SKM-1 (cell line): ENCODE data around the gene LIAS.
"Not testable (repeated sequence)": the region's sequence is repeated elsewhere in the genome, so short reads cannot be mapped to it uniquely, and the experiment has no call there.

Experiments
- DNase-seq: peaks from one replicate; lab custom pipeline; 2025; ENCODE audit not compliant: unreplicated experiment; lab: John Stamatoyannopoulos, UW

The LIAS gene

DNA sequence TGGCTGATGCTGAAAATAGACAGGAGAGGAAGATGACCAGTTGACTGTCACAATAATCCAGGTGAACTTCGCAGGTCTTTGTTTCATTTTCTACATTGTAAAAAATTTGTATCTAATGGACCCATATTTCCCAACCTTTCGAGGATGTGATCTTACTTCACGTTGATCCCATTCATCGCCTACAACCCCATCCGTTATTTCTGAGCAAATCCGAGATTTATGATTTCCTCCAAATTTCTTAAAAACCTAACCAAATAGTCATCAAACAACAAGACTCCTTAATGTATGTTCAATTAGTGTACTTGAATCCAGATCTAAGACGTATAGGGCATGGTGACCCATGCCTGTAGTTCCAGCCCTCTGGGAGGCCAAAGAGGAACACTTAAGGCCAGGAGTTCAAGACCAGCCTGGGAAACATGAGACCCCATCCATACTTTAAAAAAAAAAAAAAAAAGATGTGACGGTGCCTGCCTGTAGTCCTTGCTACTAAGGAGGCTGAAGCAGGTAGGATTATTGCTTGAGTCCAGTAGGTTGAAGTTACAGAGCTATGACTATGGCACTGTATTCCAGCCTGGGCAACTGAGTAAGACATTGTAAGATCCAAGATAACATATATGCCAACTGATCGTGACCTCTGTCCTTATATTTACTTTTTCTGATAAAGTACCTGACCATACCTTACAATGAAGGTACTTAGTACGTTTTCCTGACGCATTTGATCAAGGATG is 5.8 kb upstream of the LIAS start:
- DNase-seq: no peak

DNA sequence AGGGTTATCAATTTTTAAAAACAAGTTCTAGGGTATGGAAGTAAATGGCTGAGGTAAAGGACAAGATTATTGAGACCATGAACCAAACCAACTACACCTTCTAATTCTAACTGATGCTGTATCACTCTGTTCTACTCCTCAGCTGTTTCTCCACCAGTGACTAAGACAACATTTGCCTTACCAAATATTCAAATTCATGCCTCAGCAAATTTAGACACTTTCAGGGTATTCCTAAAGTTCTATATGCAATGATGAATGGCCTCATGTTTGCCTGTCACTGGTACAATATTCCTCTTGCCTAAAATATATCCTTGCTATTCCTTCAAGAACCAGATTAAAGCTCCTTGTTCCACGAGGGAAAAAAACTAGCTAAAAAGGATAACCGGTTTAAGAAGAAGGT is 5.1 kb upstream of the LIAS start:
- DNase-seq: no peak

DNA sequence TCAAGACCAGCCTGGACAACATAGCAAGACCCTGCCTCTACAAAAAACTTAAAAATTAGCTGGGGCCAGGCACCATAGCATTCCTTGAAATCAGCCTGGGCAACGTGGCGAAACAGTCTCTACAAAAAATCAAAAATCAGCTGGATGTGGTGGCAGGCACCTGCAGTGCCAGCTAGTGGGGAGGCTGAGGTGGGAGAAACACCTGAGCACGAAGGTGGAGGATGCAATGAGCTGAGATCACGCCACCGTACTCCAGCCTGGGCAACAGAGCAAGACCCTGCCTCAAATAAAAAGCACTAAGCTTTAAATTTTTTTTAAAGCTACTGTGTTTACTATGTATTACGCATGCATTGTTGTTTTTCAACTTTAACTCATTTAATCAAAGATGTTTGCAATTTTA is 3.4 kb upstream of the LIAS start:
- no peak for DNase-seq

DNA sequence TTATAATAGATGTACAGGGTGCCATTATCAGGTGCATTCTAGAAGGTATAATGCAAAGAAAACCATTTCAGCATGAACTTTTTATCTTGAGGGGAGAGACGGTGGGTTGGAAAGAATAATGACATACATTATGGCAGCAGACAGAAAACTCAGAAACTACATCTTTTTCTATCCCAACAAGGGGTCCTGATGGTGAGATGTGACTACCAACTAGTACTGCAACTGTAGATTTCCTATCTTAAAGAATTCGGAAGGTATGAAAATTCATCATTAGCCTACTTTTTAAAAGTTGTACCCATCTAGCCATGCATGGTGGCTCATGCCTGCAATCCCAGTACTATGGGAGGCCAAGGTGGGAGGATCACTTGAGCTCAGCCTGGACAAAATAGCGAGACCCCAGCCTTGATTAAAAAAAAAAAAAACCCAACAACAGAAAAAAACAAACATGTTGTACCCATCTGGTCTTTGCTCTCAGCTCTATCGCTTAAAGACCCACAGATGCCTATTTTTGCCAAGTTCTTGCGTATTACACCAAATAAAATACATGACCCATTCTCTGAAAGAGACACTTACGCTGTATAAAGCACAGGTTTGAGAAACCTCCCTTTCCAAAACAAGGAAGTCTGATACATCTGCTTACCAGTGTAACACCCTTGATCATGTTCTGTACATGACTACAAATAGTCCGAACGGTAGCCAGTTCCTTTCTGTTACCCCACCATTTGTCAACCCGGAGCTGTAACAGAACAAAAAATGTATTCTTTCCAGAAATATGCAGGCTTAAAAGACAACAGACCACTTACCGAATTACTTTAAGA is 1.7 kb upstream of the LIAS start:
- no peak for DNase-seq

DNA sequence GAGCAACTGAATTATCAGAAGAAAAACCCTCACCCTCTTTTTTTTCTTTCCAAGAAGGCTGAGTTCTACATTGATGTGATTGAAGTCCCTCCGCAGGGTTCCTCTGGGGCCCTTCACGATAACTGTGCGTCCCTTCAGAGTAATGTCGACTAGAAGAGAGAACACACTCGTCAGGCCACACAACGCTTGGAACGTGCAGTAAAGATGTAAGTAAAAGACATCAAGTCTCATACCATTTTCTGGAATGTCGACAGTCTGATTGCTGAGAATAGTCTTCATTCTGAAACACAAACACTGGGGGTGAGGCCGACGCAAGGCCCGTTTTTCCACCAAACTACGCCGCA is 723 bp upstream of the LIAS start:
- DNase-seq: not testable (repeated sequence)

DNA sequence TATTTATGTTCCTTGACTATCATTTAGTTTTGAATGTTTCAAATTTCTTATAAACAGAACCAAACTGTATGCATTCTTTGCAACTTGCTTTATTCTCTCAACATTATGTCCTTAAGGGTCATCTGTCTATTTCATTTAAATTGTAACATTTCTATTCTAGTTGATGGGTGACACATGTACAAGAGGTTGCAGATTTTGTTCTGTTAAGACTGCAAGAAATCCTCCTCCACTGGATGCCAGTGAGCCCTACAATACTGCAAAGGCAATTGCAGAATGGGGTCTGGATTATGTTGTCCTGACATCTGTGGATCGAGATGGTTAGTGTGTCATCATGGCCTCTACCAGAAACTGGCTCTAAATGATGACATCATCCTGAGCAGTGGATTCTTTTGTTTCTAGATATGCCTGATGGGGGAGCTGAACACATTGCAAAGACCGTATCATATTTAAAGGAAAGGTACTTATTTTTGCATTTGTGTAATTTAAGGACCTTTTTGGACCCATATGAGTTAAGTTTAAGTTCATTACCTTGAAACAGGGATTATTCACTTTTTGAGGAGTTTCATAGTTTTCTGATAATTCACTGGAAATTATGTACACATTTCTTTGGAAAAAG is 6.1 kb downstream of the LIAS start:
- no peak for DNase-seq

DNA sequence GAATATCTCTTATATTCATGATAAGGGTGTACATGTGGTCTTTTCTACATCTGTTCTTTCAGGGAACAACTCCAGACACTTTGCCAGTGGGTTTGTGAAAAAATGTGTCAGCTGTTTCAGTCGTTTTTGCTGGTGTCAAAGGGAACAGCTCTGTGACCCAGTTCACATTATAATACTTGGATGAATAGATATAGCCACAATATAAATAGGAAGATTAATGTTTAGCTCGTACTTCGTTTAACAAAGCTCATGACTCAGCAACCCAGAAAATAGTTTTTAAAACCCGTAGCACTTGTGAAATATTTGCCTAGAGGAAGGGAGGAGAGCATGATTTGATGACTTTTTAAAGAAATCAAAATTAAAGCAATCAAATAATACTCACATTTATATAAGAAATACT is 7.9 kb downstream of the LIAS start:
- DNase-seq: no peak

DNA sequence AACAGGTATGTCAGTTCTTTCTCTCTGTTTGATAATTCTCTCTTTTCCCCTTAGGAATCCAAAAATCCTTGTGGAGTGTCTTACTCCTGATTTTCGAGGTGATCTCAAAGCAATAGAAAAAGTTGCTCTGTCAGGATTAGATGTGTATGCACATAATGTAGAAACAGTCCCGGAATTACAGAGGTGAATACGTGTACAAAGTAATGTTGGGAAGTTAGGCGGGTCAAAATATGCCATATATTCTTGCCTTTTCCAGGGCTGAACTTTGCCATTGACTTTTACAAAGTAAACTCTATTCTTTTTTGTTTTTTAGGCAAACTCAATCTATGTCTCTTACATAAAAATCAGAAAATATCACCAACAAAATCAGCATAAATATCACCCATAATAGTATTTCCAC is 8.6 kb downstream of the LIAS start:
- no peak for DNase-seq

DNA sequence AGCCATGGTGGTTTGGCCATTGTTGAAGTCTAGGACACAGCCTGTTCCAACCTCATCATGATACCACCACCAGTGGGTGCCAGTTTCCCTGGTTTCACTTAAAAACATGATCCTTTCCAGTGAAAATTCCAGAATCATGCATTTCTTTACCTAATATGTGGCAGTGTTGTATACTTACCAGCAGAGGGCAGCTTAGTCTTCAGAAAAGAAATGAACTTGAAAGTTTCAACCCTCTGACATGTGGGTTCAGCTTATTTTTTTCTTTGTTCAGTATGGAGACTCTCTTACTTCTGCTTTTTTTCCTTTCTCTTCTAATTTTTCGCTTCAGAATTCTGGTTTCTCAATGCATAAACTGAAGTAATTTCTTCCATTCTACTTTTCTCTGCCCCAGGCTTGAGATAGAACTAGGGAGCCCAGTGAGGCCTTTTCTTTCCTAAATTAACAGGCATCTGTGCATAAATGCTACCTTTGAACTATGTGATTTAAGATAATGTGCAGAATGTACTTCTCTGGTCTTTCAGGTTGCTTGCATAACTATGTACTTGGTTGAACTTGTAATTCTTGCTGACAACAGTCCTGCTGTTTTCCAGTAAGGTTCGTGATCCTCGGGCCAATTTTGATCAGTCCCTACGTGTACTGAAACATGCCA is 10.7 kb downstream of the LIAS start:
- peak; percentile 82 for DNase-seq

DNA sequence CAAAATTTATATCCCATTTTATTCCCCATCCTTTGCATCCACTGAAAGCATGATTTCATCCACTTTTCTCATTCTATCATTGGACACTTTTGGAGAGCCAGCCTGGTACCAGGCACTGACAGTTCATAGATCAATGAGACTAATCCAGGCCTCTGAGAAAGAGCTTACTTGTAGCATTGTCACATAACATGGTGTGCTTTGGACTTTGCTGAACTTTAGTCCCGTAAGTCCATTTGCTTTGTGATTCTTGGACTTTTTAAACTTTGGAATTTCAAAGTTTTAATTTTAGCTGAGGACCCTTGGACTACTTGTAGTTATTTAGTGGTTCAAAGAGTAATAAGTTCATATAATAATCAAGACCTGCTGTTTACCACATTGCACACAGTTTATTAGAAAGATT is 11.5 kb downstream of the LIAS start:
- DNase-seq: no peak

DNA sequence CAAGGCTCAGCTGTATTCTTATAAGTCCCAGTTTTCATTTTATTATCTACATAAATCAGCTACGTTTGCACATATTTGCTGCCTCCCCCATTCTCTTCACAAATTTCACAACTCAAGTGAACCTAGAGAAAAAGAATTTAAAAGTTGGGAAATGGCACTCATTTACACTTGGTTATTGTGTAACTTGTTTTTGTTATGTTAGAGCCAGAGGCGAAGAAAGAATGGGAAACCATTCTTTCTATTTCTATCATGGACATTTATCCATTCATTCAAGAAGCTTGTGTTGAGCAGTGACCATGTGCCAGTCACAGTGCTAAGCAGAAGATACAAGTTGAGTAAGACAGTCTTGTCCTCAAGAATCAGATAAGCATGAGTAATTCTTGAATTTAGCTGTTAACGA is 13.5 kb downstream of the LIAS start:
- DNase-seq: no peak

DNA sequence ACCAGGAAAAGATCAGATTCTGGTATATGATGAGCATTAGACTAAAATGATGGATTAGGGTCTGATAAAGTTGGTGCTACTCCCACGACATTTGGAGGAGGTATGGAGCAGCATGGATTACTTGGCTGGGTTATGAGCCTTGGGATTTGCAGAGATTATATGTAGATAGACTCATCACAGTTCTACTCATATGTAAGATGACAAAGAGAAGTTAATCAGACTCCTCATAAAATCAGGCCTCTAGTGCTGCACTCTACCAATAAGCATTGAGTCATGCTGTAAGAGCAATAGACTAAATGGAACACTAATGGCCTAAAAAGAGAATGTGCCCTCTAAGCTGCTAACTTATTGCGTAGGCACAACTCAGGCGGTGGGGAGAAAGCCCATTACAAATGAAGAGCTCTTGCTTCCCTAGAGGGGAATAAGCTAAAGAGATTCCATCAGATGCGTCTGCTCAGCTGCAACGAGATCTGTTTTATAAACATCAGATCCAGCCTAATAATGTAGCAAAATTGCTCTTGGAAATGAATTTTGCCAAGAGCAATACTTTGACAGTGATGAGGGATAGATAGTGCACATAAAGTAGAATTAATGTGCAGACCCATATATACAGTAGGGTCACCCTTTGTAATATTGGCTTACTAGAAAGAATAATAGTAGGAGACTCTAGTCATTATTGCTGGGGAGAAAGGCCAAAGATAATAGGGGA is 17.5 kb downstream of the LIAS start:
- no peak for DNase-seq

DNA sequence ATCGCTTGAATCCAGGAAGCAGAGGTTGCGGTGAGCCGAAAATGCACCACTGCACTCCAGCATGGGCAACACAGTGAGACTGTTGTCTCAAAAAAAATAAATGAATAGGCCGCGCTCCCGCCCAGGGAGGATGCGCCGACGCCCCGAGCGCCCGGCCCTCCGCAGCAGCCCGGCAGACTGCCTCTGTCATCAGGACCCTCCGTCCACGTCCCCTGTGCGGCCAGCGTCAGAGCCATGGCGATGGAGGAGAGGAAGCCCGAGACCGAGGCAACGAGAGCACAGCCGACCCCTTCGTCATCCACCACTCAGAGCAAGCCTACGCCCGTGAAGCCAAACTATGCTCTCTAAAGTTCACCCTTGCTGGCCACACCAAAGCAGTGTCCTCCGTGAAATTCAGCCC is 21.4 kb downstream of the LIAS start:
- no peak for DNase-seq

DNA sequence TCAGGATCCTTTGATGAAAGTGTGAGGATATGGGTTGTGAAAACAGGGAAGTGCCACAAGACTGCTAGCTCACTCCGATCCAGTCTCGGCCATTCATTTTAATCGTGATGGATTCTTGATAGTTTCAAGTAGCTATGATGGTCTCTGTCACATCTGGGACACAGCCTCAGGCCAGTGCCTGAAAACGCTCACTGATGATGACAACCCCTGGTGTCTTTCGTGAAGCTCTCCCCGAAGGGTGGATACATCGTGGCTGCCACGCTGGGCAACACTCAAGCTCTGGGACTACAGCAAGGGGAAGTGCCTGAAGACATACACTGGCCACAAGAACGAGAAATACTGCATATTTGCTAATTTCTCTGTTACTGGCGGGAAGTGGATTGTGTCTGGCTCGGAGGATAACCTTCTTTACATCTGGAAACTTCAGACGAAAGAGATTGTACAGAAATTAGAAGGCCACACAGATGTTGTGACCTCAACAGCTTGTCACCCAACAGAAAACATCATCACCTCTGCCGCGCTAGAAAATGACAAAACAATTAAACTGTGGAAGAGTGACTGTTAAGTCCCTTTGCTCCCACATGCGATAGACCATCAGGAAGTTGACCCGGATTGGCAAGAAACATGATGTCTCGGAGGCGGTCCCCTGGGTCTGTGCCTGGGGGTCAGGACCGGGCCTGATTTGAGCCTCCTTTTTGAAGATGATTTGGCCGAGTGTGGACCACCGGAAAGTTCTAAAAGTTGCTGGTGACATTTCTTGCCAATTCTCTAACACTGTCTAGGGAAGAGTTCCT is 22.2 kb downstream of the LIAS start:
- peak; percentile 76 for DNase-seq

DNA sequence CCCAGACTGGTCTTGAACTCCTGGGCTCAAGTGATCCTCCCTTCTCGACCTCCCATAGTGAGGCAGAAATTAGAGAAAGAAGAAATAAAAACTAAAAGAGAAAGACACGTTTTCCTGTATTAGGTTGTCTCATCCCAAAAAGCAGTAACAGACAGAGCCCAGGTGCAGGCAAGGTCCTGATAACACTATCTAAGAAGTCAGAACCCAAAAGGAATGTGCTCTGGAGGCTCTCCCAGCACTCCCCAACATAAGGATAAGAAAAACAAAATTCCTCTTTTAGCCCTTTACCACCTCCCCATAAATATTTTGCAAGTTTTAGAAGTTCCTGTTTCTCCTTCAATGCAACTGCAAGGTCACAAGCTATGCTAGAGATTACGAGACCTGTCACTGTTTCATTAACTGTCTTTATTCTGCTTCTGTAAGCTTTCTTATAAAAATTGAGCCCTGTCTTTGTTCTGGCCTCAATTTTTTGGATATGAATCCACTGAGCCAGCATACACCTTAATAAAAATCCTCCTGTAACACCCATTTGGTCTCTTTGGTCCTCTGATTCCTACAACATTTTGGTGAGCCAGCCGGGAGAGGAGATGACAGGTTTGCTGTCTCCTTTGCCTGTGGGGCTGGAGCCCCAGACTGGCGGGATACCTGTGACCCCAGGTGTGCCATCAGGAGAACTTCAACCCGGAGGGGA is 25.9 kb downstream of the LIAS start:
- DNase-seq: peak; percentile 43

DNA sequence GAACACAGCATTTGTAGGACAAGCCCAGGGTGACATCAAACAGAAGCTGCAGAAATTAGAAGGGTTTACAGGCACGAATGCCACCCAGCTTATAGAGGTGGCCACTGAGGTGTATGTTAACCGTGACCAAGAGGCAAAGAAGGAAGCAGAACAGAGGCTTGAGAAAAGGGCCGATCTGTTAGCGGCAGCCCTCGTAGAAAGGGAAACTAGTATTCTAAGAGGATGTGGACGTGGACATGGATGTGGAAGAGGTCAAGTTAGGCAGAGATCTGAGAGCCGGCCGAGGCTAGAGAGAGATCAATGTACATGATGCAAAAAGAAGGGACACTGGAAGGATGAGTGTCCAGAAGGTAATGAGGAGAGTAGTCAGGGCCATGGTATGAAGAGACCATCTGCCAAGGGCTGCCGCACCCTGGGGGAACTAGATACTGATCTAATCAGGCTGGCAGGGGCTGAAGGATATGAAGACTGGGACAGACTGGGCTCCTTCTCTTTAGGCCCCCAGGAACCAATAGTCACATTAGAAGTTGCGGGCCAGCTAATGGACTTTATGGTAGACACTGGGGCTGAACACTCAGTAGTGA is 27.5 kb downstream of the LIAS start:
- no peak for DNase-seq

DNA sequence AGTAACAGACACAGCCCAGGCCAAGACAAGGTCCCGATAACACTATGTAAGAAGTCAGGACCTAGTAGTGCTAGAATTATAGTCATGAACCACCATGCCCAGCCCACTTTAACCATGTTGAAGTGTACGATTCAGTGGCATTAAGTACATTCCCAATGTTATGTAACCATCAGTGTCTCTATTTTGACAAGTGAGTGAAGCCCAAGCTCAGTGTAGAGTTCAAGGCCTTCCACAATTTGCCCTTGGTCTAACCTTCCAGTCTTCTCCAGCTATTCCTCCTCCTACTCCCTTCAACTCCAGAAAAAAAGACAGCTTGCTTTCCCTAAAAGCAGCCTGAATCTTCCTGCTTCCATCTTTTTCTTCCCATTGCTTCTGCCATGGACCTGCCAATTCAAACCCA is 31.5 kb downstream of the LIAS start:
- no peak for DNase-seq

DNA sequence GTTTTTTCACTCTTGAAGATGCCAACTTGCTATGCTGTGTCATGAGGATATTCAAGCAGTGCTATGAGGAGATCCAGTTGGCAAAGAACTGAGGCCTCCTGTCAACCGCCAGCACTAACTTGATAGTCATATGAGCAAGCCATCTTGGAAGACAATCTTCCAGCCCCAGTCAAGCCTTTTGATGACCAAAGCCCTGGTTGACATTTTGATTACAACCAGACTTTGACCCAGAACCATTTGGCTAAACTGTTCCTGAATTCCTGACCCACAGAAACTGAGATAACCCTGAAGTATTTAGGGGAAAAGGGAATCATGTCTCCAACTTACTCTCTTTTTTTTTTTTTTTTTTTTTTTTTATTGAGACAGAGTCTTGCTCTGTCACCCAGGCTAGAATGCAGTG is 35.5 kb downstream of the LIAS start:
- DNase-seq: no peak

DNA sequence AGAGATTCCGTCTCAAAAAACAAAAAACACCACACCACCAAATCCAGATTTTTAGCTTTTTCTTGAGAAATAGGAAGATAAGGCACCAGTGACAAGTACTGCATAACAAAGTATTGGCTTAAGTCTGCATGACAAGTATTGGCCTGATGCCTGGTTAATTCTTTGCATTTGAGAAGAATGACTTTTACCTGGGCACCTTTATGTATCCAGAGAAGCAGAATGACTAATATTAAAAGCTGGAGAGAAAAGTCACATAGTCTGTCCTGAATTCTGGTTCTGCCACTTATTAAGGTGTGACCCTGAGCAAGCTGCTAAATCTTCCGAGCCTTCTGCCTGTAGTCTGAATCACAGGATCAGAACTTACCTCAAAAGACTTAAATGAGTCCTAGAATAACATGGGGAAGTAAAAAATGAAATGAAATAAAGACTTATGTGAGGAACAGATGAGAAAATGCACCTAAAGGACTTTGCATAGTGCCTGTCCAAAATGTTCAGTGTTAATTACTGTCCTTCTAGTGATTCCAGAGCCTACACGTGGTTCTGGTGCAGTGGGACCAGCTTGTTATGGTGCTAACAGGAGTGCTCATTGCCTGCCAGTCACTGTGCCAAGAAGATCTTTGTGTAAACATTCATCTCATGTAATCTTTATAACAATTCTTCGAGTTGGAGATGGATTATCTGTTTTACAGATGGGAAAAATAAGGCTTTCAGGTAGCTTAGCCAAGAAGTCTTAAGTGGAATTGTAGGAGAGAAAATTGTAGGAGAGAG is 36.8 kb downstream of the LIAS start:
- no peak for DNase-seq
